Nephron progenitor cell (in vitro differentiated cells): Measurements from ENCODE around the gene ADIPOR2.

Source experiments
- DNase-seq: peaks from one replicate; pipeline ENCODE4 v3.0.0; 2021
- H3K27ac Mint-ChIP-seq: 2 replicates; pipeline ENCODE4 v1.8.0; 2021; ENCODE audit warnings: mild to moderate bottlenecking, moderate library complexity, mixed read lengths
- H3K27me3 Mint-ChIP-seq: 2 replicates; pipeline ENCODE4 v1.8.0; 2021; ENCODE audit warnings: mild to moderate bottlenecking, low read depth, mixed read lengths; ENCODE audit not compliant: poor library complexity
- H3K36me3 Mint-ChIP-seq: 2 replicates; pipeline ENCODE4 v1.8.0; 2021; ENCODE audit warnings: low read depth, mixed read lengths
- H3K4me1 Mint-ChIP-seq: 2 replicates; pipeline ENCODE4 v1.8.0; 2021; ENCODE audit warnings: mixed read lengths
- H3K4me3 Mint-ChIP-seq: 2 replicates; pipeline ENCODE4 v1.8.0; 2021; ENCODE audit warnings: mild to moderate bottlenecking, moderate library complexity, mixed read lengths
- H3K9me3 Mint-ChIP-seq: 2 replicates; pipeline ENCODE4 v1.8.0; 2021; ENCODE audit warnings: mild to moderate bottlenecking, moderate library complexity, mixed read lengths
- CTCF ChIP-seq: fragments of 200-600 bp; sonication (generic); IDR thresholded peaks from 2 replicates; pipeline ENCODE4 v1.5.0; 2021; ENCODE audit warnings: antibody characterized with exemption

Gene ADIPOR2

GRCh38 chr12:1826867-1827705 is 136.2 kb downstream of the ADIPOR2 start:
- no peak overlapping the region for H3K27ac Mint-ChIP-seq
- no peak for TF ChIP-seq CTCF
- DNase-seq = no peak
- H3K36me3 Mint-ChIP-seq = no peaks in the 10 kb centered on the region
- peaks cover 83% of the 10 kb centered on the region for H3K27me3 Mint-ChIP-seq
- no peaks in the 10 kb centered on the region for H3K9me3 Mint-ChIP-seq
- H3K4me1 Mint-ChIP-seq = peaks cover 37% of the 10 kb centered on the region
- H3K4me3 Mint-ChIP-seq = no peak overlapping the region

GRCh38 chr12:1827826-1828805 is 137.2 kb downstream of the ADIPOR2 start:
- Mint-ChIP-seq H3K27me3 (peaks cover 83% of the 10 kb centered on the region), H3K4me3 (no peak overlapping the region), H3K36me3 (no peaks in the 10 kb centered on the region), H3K27ac (no peak overlapping the region), H3K4me1 (peaks cover 38% of the 10 kb centered on the region), H3K9me3 (no peaks in the 10 kb centered on the region)
- no peak for DNase-seq
- TF ChIP-seq CTCF = no peak

DNA sequence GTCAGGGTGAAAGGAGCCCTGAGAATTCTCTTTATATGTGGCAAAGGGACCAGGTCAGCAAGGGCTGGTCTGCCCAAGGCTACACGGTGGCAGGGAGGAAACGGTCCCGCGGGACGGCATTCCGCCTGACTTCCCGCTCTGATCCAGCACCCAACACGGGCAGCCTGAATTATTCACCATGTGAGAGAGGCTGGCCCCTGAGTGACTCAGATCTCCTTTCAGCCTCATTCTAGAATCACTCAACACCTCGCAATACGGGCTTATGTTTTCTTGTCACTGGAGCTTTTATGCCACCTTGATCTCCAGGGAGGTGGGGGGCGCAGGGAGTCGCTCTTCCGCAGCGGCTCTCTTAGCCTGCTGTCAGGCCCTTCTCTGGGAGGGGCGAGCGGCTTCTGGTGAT is 138.0 kb downstream of the ADIPOR2 start:
- Mint-ChIP-seq H3K27me3 (peaks cover 84% of the 10 kb centered on the region), H3K4me1 (peaks cover 38% of the 10 kb centered on the region), H3K4me3 (no peak overlapping the region), H3K9me3 (no peaks in the 10 kb centered on the region), H3K36me3 (no peaks in the 10 kb centered on the region), H3K27ac (peak overlapping the region; percentile 39)
- DNase-seq = no peak
- no peak for TF ChIP-seq CTCF

DNA sequence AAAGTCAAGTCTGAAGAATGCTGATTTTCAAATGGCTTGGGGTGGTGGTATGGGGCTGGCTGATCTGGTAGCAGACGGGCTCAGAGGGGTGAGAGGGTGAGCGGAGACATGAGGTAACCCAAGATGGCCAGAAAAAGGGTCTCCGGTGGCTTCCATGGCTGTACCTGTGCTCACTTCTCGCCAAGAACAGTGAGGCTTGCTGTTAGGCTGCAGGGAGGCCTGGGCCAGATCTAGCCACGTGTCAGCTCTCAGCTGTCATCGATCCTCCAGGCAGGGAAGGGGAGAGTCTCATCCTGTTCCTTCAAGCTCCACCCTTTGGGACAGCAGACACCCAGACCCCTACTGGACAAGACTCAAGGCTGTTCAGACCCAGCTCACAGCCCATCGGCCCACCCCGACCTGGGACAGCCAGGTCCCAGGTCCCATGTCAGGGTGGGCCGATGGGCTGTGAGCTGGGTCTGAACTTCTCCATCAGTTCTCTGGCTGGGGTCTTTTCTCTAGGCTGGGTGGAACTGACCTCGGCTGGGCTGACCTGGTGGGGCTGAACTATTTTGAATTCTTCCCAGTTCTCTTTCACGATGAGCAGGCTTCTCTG is 138.5 kb downstream of the ADIPOR2 start:
- Mint-ChIP-seq H3K27ac (no peak overlapping the region), H3K27me3 (peaks cover 84% of the 10 kb centered on the region), H3K36me3 (no peaks in the 10 kb centered on the region), H3K9me3 (no peaks in the 10 kb centered on the region), H3K4me1 (peaks cover 38% of the 10 kb centered on the region), H3K4me3 (no peak overlapping the region)
- no peak for TF ChIP-seq CTCF
- DNase-seq = no peak

- no peaks in the 10 kb centered on the region for H3K9me3 Mint-ChIP-seq
- no peak overlapping the region for H3K4me3 Mint-ChIP-seq
- H3K27ac Mint-ChIP-seq = no peak overlapping the region
- peaks cover 85% of the 10 kb centered on the region for H3K27me3 Mint-ChIP-seq
- no peak for DNase-seq
- TF ChIP-seq CTCF = no peak
- H3K4me1 Mint-ChIP-seq = peaks cover 42% of the 10 kb centered on the region
- no peaks in the 10 kb centered on the region for H3K36me3 Mint-ChIP-seq
Observed at GRCh38 chr12:1830401-1830845, 139.6 kb downstream of the ADIPOR2 start.
